ENCODE measurements around the gene WDR43.

GRCh38 chr2:28976584-28976983, 82.1 kb downstream of the WDR43 start:
- TF ChIP-seq CTCF (conservative IDR thresholded peaks at IDR 0.05; ENCODE audit: low read depth, low read length) (no peak), EZH2phosphoT487 (IDR thresholded peaks at IDR 0.05; ENCODE audit: borderline replicate concordance, low read length) (no peak)

All from PC-3 (cell line).